Glutamatergic neuron (in vitro differentiated cells): ENCODE results near the gene SLBP. TPM values are rescaled to one million over a fixed set of nuclear protein-coding genes. Genes with fewer than 3 reads are reported as not detected.

ENCODE experiments used
- DNase-seq: peaks from one replicate; pipeline ENCODE4 v3.0.0; 2022
- H3K27ac Mint-ChIP-seq: one replicate; pipeline ENCODE4 v1.8.0; 2020; ENCODE audit warnings: mild to moderate bottlenecking, mixed read lengths, inconsistent platforms; ENCODE audit not compliant: unreplicated experiment
- H3K27me3 Mint-ChIP-seq: one replicate; pipeline ENCODE4 v1.8.0; 2020; ENCODE audit warnings: mild to moderate bottlenecking, moderate library complexity, mixed read lengths, inconsistent platforms; ENCODE audit not compliant: unreplicated experiment
- H3K36me3 Mint-ChIP-seq: one replicate; pipeline ENCODE4 v1.8.0; 2020; ENCODE audit warnings: mild to moderate bottlenecking, mixed read lengths, inconsistent platforms; ENCODE audit not compliant: unreplicated experiment
- H3K4me1 Mint-ChIP-seq: one replicate; pipeline ENCODE4 v1.8.0; 2020; ENCODE audit warnings: mild to moderate bottlenecking, low read depth, mixed read lengths, inconsistent platforms; ENCODE audit not compliant: unreplicated experiment
- H3K4me3 Mint-ChIP-seq: one replicate; pipeline ENCODE4 v1.8.0; 2020; ENCODE audit warnings: mild to moderate bottlenecking, mixed read lengths, inconsistent platforms; ENCODE audit not compliant: unreplicated experiment
- H3K9me3 Mint-ChIP-seq: one replicate; pipeline ENCODE4 v1.8.0; 2020; ENCODE audit warnings: mild to moderate bottlenecking, moderate library complexity, mixed read lengths, inconsistent platforms; ENCODE audit not compliant: unreplicated experiment
- long read RNA-seq: library from polyadenylated mRNA; unstranded; transcript quantifications from one replicate; pipeline ENCODE4 v2.0.0, GENCODE V29; 2020; ENCODE audit not compliant: unreplicated experiment
- total RNA-seq: library from RNA; stranded (reverse); fragmentation: NEBNext Ultra II Directional; extraction: Animal tissue kit (Norgen Biotek cat#: 25700); gene quantifications from one replicate; pipeline ENCODE4 v1.2.1, GENCODE V29; 2021; ENCODE audit not compliant: unreplicated experiment
- TF ChIP-seq, protein P1 (sequence below): fragments of 200-600 bp; sonication (generic); IDR thresholded peaks from one replicate; pipeline ENCODE4 v1.5.0; 2021; ENCODE audit not compliant: partially characterized antibody, unreplicated experiment

SLBP gene
- total RNA-seq: 25.0 TPM
- long read RNA-seq, transcript SLBP-206 (8 exons, 1,977 nt): major isoform, 32 of 39 reads
- long read RNA-seq, partial matches to known transcripts: 1 of 39 reads
- long read RNA-seq, other reads (novel, unspliced or antisense): 5 of 39 reads

DNA sequence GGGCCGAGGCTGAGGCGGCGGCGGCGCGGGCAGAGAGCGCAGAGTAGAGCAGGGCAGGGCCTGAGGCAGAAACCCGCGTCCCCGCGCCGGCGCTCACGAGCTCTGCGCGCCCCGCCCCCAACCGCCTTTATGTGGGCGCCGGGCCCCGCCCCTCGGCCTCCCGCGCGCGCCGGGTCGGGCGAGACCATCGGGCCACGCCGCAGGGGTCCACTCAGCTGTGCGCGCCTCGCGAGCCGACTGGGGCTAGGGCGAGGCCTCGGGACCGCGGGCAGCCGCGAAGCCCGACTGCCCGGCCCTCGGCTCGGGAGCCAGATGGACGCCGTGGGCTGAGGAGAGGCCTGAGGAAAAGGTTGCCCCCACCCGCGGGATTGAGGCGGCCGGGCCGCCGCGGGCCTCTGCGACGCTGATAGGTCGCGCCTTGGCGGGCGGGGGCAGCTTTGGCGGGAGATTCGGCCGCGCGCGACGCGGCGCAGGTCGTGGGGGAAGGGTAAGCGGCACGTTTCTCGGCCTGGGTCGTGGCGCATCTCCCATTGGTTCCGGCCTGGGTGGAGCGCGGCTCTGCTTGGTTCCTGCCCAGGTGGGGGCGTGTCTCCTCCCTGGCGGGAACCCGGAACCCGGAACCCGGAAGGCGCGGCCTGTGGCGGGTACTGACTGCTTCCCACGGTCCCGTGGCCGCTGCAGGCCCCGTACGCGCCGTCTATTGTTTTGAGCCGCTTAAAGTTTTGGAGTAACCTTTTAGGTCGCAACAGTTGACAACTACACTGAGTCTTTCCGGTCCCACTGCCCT is at the start of gene SLBP:
Gene SLBP (minus strand): TSS at position 104 of the 787 bp plus-strand sequence. CDS start 131 bp downstream, outside the sequence.
- no peaks in the 10 kb centered on the region for H3K36me3 Mint-ChIP-seq
- H3K27ac Mint-ChIP-seq: peak within 1 kb of the TSS; percentile 87
- H3K9me3 Mint-ChIP-seq: peaks cover 7% of the 10 kb centered on the region
- peaks cover 12% of the 10 kb centered on the region for H3K27me3 Mint-ChIP-seq
- H3K4me1 Mint-ChIP-seq: peaks cover 13% of the 10 kb centered on the region
- TF ChIP-seq, protein P1, sequence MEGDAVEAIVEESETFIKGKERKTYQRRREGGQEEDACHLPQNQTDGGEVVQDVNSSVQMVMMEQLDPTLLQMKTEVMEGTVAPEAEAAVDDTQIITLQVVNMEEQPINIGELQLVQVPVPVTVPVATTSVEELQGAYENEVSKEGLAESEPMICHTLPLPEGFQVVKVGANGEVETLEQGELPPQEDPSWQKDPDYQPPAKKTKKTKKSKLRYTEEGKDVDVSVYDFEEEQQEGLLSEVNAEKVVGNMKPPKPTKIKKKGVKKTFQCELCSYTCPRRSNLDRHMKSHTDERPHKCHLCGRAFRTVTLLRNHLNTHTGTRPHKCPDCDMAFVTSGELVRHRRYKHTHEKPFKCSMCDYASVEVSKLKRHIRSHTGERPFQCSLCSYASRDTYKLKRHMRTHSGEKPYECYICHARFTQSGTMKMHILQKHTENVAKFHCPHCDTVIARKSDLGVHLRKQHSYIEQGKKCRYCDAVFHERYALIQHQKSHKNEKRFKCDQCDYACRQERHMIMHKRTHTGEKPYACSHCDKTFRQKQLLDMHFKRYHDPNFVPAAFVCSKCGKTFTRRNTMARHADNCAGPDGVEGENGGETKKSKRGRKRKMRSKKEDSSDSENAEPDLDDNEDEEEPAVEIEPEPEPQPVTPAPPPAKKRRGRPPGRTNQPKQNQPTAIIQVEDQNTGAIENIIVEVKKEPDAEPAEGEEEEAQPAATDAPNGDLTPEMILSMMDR: no peak
- H3K4me3 Mint-ChIP-seq: peak within 1 kb of the TSS; percentile 99
- peak; percentile 86 for DNase-seq

DNA sequence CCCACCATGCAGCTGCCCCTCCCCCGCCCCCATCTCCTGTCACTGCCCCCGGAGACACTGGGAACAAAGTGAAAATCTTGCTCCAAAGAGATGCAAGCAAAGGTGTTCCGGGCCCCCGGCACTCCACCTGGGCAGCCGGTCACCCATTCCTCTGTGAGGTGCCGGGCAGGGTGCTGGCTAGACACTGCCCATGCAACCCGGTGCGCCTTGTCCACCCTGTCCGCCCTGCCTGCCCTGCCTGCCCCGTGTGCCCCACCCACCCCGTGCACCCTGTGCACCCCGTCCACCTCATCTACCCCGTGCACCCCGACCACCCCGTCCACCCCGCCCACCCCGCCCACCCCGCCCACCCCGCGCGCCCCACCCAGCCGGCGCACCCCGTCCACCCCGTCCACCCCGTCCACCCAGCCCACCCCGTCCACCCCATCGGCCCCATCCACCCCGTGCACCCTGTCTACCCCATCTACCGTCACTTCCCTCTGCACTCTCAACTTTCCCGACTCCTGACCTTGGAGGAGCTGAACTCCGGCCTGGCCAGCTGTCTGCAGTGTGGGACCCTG is 49.1 kb upstream of the SLBP start:
- no peak overlapping the region for H3K27ac Mint-ChIP-seq

DNA sequence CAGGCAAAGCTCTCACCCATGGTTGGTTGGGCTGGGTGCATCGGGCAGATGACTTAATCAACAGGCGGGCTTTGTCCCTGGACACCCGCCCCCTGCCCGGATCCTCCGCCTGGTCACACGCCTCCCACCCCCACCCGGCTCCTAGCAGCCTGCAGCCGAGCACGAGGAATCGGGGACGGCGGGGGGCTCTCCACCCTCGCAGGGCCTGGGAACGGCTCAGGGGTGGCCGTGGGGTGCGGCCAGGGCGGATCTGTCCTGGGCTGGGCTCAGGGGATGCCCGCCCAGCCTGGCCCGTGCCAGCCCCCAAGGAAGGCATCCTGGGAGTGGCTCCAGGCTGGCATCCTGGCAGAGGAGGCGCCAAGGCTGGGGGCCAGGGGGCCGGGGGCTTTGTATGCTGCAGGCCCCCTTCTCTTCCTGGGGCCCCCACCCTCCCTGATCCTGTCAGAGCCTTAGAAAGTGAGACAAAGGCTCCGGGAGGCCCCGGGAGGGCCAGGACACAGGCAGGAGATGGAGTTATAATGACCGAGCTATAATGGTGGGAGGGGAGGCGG is 48.5 kb upstream of the SLBP start:
- Mint-ChIP-seq H3K36me3 (no peaks in the 10 kb centered on the region), H3K9me3 (peaks cover 2% of the 10 kb centered on the region), H3K27ac (no peak overlapping the region), H3K27me3 (peaks cover 1% of the 10 kb centered on the region), H3K4me3 (no peak overlapping the region), H3K4me1 (no peaks in the 10 kb centered on the region)
- no peak for DNase-seq
- TF ChIP-seq, protein P1: no peak

More for the DNA sequence above, 49.1 kb upstream of the SLBP start:
- TF ChIP-seq, protein P1: no peak
- Mint-ChIP-seq H3K36me3 (no peaks in the 10 kb centered on the region), H3K9me3 (peaks cover 2% of the 10 kb centered on the region), H3K4me1 (no peaks in the 10 kb centered on the region), H3K4me3 (no peak overlapping the region), H3K27me3 (no peaks in the 10 kb centered on the region)
- no peak for DNase-seq

DNA sequence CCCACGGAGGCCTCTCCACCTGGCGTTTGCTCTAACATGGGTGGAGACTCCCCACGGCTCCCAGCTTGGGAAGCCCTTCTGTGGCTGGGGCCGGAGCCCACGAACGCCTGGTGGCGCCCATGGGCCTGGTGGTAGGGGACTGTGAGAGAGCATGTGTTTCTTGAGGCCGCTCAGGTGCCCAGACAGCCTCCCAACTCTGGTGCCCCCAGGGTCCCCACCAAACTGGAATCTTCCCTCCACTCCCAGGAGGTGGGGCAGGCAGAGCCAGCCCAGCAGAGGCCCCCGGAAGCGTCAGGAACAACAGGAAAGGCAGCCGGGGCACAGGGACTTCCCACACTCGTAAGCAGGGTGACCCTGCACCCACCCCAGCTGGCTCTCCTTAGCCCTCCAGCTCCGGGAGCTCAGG is 47.7 kb upstream of the SLBP start:
- Mint-ChIP-seq H3K27ac (no peak overlapping the region), H3K4me1 (no peaks in the 10 kb centered on the region), H3K4me3 (no peak overlapping the region), H3K36me3 (no peaks in the 10 kb centered on the region), H3K27me3 (peaks cover 1% of the 10 kb centered on the region), H3K9me3 (peaks cover 2% of the 10 kb centered on the region)
- TF ChIP-seq, protein P1: no peak
- no peak for DNase-seq
